Left lobe of liver (tissue), 2 donors: ENCODE results near the gene RHBDD1. TPM values are rescaled to one million over a fixed set of nuclear protein-coding genes. Genes with fewer than 3 reads are reported as not detected.
A peak's percentile ranks its signal among the peaks of the same experiment; 100 is the strongest.
"Not testable (repeated sequence)": the region's sequence is repeated elsewhere in the genome, so short reads cannot be mapped to it uniquely, and the experiment has no call there.

Experiments
- ATAC-seq: fragments of 200-7000 bp; cut with Tn5 transposase; one replicate; pipeline ENCODE4 v1.9.1; 2020; ENCODE audit warnings: mild to moderate bottlenecking, moderate library complexity
- DNase-seq: peaks from one replicate; pipeline ENCODE4 v3.0.0-alpha.2; 2020; ENCODE audit warnings: low spot score
- total RNA-seq: library from RNA; stranded (reverse); gene quantifications from one replicate; pipeline ENCODE4 v1.2.1, GENCODE V29; 2021
- donor health status: DM: no; HTN: no; CAD: no; lungs with moderate emphysema.
- donor health status: DM: no; HTN: yes; CAD: no.

The RHBDD1 gene
- total RNA-seq, 1 donor from 2014 or later, result 21.3 TPM

GRCh38 chr2:226799211-226799975, 36.5 kb upstream of the RHBDD1 start, which contains the start of gene IRS1:
TSS of gene IRS1 (minus strand) at chr2:226799820. CDS start at chr2:226798738, 1,082 bp downstream.
- DNase-seq (peak; percentile 84), ATAC-seq (peak; percentile 48)

DNA sequence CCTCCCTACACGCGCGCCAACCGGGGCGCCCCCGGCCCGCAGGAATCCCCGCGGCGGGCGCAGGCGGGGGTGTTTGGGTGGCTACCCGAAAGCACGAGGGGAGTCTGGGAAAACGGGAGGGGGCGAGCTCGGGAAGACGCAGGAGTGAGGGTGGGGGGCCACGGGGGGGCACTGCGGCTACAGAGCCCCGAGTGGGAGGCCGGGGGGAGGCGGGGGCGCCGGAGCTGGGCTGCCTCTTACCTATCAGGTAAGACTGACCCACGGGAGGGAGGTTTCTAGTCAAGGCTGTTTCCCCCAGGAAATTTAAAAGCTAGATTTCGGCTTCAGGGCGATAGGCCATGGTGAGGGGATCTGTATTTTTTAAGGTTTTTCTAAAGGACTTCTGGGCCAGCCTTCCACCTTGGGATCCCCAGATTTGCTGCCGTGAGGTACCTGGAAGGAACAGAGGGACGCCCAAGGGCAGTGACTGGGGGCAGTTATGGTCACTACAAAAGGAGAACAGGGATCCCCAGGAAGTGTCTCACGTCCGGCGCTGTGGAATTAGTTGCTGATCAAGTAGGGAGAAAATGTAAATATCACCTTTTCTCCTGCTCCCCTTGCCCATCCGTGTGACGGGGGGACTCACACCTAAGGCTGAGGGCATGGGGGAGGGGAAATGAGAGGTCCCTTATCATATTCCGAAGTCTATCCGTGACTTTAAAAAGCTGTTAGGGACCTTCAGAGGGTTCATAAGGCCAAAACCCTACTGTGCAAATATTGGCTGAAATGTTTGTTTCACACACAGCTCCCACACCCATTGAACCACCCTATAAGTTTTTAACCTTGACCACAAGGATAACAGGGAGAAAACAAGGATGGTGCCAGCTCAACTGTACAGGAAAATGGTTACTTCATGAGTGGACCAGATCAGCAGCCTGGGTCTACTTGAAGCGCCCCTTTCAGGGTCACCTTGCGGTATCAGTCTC, 35.6 kb upstream of the RHBDD1 start:
- peak; percentile 64 for DNase-seq
- peak; percentile 34 for ATAC-seq

- DNase-seq (peak; percentile 95), ATAC-seq (peak; percentile 62)
Observed at GRCh38 chr2:226800941-226801784, 34.7 kb upstream of the RHBDD1 start.

GRCh38 chr2:226802573-226802972, 33.3 kb upstream of the RHBDD1 start:
- DNase-seq (no peak), ATAC-seq (peak; percentile 1)

DNA sequence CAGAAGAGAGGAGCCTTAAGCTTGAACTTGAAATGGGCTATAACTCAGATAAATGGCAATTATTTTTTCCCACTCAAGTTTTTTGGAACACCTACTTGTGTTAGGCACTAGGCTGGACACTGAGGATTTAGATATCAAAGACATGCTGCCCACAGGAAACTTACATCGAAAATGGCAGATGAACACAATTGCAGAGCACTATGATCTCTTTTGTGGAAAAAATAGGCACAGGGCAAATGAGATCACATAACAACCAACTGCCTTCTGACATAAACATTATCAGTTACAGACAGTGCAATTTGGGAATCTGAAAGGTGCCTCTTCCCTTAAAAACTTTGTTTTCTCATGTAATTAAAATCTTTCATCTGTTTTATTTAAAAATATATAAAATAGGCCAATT, 32.4 kb upstream of the RHBDD1 start:
- ATAC-seq (no peak), DNase-seq (no peak)

DNA sequence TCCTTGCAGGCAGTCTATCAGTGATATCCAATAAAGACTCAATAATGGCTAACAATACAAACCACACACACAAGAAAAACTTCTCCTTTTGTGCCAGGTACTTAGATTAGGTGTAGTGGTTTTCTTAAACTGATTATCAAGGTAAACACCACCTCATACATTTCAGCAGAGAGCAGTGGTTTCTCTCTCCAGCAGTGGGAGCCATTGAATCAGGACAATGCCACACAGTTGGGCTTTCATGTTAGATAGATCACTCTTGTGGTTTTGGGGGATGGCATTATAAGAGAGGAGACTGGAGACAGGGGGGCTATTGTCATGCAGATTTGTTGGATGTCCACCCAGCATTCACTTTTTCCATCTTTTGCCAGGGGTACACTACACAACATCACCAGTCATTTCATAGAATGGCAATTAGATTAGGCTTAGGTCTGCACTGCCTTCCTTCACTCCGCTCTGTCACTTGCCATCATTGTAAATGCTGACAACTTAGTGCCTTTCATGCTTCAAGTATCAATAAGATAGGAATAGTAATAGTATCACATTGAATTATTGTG, 22.6 kb upstream of the RHBDD1 start:
- ATAC-seq (no peak), DNase-seq (no peak)

DNA sequence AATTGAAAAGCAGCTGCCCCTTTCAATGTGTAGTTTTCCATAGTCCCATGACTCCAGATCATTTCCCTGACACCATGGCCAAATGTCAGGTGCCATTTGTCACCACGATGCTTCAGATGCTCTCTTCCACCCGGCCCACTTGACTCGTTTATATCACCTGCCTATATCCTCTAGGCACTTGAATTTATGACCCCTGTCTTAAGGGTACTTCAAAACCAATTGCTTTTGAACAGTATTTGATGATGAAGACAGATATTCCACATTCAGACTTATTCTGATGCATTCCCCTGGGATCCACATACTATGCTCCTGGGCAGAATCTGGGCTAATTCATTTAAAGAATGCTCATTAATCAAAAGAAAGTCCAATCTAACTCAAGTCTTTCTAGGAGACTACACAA, 16.9 kb upstream of the RHBDD1 start:
- DNase-seq (no peak), ATAC-seq (no peak)

DNA sequence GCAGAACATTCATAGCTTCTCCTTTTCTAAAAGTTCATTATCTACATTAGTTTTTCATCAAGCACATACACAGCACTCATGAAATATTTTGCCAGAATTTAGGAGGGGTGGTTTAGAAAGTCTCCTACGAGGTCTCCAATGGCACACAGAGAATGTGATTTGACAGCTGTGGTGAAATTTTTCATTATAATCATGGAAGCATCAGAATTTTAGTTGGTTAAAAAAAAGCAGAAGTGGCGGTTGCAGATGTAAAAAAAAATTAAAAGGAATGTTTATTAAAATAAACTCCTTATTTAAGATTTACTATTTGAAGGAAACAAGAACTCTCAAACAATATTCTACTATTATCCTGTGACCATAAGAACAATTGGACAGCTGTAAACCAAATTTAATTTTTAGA, 10.8 kb upstream of the RHBDD1 start:
- ATAC-seq (no peak), DNase-seq (no peak)

GRCh38 chr2:226828191-226828590, 7.7 kb upstream of the RHBDD1 start:
- DNase-seq, result no peak
- ATAC-seq, result no peak

- no peak for ATAC-seq
Observed at GRCh38 chr2:226829721-226830631, 5.9 kb upstream of the RHBDD1 start.

DNA sequence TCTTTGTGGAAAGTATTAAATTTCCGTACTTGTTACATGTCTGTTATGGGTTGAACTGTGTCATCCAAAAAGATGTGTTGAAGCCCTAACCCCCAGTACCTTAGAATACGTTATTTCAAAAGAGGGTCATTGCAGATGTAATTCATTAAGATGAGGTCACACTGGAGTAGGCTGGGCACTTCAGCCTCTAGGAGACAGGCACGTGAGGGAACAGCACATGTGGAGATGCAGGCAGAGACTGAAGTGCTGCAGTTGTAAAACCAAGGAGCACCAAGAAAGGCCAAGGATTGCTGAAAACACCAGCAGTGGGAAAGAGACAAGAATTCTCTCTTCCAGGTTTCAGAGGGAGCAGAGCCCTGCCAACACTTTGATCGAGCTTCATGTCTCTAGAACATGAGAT, 4.6 kb upstream of the RHBDD1 start:
- ATAC-seq (no peak), DNase-seq (no peak)

More at GRCh38 chr2:226829721-226830631, 5.9 kb upstream of the RHBDD1 start:
- no peak for DNase-seq

DNA sequence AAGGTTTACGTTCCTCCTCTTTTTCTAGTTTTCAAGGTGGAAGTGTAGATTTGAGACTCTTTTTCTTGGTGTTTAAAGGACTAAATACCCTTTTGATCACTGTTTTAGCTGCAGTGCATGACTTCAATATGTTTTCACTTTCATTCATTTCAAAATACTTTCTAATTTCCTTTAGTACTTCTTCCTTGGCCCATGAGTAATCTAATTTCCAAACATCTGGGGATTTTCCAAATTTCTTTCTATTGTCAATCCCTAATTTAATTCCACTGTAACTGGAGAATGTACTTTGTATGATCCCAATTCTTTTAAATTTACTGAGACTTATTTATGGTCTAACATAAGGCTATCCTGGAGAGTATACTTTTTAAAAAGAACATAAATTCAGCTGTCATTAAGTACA, 3.8 kb upstream of the RHBDD1 start:
- no peak for ATAC-seq

DNA sequence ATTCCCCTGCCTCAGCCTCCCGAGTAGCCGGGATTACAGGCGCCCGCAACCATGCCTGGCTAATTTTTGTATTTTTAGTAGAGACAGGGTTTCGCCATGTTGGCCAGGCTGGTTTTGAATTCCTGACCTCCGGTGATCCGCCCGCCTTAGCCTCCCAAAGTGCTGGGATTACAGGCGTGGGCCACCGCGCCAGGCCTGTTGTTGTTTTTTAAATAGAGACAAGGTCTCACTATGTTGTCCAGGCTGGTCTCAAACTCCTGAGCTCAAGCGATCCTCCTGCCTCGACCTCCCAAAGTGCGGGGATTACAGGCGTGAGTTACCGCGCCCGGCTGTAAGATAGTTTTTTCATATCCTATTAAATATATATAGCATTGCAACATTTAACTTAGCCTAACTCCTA, 974 bp upstream of the RHBDD1 start:
- not testable (repeated sequence) for DNase-seq

More for the DNA sequence above, 3.8 kb upstream of the RHBDD1 start:
- no peak for DNase-seq

GRCh38 chr2:226835420-226835795, 446 bp upstream of the RHBDD1 start:
- ATAC-seq (peak; percentile 48), DNase-seq (no peak)

More for the DNA sequence above, 974 bp upstream of the RHBDD1 start:
- not testable (repeated sequence) for ATAC-seq

DNA sequence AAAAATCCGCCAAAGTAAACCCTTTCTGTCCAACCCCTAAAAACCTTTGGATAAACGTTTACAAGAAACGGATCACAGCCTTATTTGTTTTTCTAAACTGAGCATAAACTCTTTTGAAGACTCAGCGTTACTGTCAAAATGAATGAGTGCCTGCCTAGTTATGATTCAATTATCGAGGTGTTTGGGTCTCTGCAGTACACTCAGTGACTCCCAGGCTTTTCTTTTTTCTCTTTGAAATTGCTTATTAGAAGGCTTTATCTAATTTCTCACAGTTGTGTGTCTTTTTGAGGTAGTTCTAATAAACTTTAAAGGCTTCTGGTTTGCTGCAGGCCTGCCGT, 663 bp downstream of the RHBDD1 start:
- DNase-seq (no peak), ATAC-seq (peak; percentile 2)

DNA sequence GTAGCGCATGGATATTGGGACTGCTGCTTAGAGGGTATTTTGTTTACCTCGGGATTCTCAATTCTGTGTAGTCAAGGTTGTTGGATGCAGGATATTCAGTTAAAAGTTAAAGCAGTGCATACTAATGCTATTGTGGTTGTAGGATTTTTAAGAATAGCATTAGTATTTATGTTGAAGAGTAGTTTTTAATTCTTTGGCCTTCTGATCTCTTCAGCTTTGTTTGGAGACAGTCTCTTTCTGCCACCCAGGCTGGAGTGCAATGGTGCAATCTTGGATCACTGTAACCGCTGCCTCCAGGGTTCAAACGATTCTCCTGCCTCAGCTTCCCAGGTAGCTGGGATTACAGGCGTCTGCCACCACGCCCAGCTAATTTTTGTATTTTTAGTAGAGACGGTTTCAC, 1.5 kb downstream of the RHBDD1 start:
- ATAC-seq (no peak), DNase-seq (no peak)

DNA sequence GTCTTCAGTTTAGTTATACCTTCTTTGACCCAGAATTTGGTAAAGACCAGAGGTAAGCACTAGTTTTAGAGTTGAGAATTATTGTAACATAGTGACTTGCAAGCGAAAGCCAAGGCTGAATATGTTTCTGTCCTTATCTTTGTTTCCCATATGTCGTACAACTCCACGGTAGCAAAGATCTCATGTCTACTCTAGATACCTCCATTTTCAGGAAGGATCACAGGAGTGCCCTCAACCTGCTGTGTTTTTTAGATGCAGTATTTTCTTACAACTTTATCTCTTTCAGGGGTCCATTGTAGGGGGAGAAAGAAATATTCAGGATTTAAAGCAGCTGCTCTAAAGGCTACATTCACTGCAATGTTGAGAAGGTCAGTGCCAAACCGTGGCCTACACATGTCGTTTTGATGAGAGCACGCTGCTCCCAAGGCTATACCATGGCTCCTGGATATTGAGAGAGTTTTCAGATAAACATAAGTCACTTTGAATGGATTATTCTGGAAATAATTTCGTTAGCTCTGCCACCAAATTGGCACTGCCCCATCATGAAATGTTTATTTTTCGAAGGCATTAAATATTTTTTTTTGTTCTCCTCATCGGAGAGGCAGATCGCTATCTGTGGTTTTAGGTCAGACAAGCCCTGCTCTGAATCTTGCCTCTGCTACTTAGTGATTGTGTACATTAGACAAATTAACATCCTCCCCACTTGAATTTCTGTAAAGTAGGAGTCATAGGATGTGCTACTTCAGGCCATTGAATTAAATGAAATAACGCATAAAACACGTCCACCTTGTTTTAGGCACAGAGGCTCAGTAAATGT, 2.1 kb downstream of the RHBDD1 start:
- no peak for DNase-seq

DNA sequence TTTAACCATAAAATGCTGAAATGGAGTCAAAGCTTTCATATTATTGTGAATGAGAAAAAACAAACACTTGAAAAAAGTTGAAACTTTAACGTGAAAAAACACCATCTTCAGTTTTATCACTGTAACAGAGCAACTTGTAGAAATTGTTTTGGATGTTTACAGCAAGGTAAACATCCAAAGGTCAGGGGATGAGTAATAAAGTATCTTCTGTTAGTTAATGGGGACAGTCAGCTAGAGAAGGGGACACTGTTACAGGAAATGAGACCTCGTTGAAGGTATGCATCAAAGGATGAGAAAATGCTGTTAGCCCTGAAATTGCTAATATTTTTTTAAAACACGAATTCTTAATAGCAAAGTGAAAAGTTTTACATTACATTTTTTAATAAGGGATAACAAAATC, 2.9 kb downstream of the RHBDD1 start:
- no peak for DNase-seq

More for the DNA sequence above, 2.1 kb downstream of the RHBDD1 start:
- no peak for ATAC-seq

GRCh38 chr2:226839161-226839560, 3.3 kb downstream of the RHBDD1 start:
- DNase-seq (no peak), ATAC-seq (no peak)

More for the DNA sequence above, 2.9 kb downstream of the RHBDD1 start:
- ATAC-seq, result no peak
